HepG2 (cell line): ENCODE measurements around the gene FBXO41. TPM values are rescaled to one million over a fixed set of nuclear protein-coding genes. Genes with fewer than 3 reads are reported as not detected.

Source experiments
- EP300 ChIP-seq, 3 experiments: sonication (generic) in 1 of 3; formaldehyde crosslinking in 1 of 3; IDR thresholded peaks; 2 replicates each; pipeline versions ENCODE4 v1.5.1 to v1.6.1; 2011 to 2020; ENCODE audit warnings: low read depth in 2 of 3, low read length in 2 of 3, borderline replicate concordance in 1 of 3, improper control_type of control experiment in 1 of 3, mild to moderate bottlenecking in 1 of 3, missing genetic modification reagents in 1 of 3, moderate library complexity in 1 of 3
- GMEB2 ChIP-seq: IDR thresholded peaks from 2 replicates; pipeline ENCODE4 v1.6.1; 2016; ENCODE audit warnings: missing biosample characterization, missing genetic modification reagents, low read depth
- NFAT5 ChIP-seq: sonication (generic); formaldehyde crosslinking; IDR thresholded peaks from 2 replicates; pipeline ENCODE4 v1.4.0; 2020; ENCODE audit warnings: missing genetic modification reagents
- PRDM4 ChIP-seq: sonication (generic); formaldehyde crosslinking; IDR thresholded peaks from 2 replicates; pipeline ENCODE4 v1.9.0; 2021; ENCODE audit warnings: missing genetic modification reagents, borderline replicate concordance
- PTBP1 ChIP-seq: fragments of 200-400 bp; formaldehyde crosslinking; IDR thresholded peaks from 2 replicates; pipeline ENCODE4 v1.6.1; 2018; ENCODE audit warnings: low read length, low read depth; ENCODE audit not compliant: poor library complexity, severe bottlenecking
- ZBTB33 ChIP-seq: sonication (generic); formaldehyde crosslinking; IDR thresholded peaks from 2 replicates; pipeline ENCODE4 v1.4.0; 2020; ENCODE audit warnings: missing genetic modification reagents
- ZNF746 ChIP-seq: sonication (generic); formaldehyde crosslinking; IDR thresholded peaks from 2 replicates; pipeline ENCODE4 v1.8.0; 2022; ENCODE audit warnings: mild to moderate bottlenecking, missing genetic modification reagents
- ZNF773 ChIP-seq: sonication (generic); formaldehyde crosslinking; IDR thresholded peaks from 2 replicates; pipeline ENCODE4 v1.4.0; 2020; ENCODE audit warnings: missing genetic modification reagents, borderline replicate concordance
- polyA plus RNA-seq, 8 experiments: library from polyadenylated mRNA; depleted of rRNA in 3 of 8; stranded (reverse) in 7 of 8; unstranded in 1 of 8; fragments of >200 nt; fragmentation: Illumina TruSeq in 4 of 8; extraction: Trizol in 4 of 8; gene quantifications; 2 replicates each; pipeline versions ENCODE4 v1.2.1 to v1.2.3, GENCODE V29; 2011 to 2016; ENCODE audit warnings: low read depth in 4 of 8, missing spikeins in 1 of 8, mixed read lengths in 1 of 8; ENCODE audit not compliant: insufficient read depth in 1 of 8
- total RNA-seq, 5 experiments: library from RNA; depleted of rRNA; stranded (reverse); fragments of >200 nt; fragmentation: Illumina TruSeq; extraction: Trizol; gene quantifications; 2 replicates each; pipeline ENCODE4 v1.2.3, GENCODE V29; 2016; ENCODE audit warnings: low read depth in 1 of 5
- TF ChIP-seq, protein P1 (sequence below): sonication (generic); formaldehyde crosslinking; IDR thresholded peaks from 2 replicates; pipeline ENCODE4 v1.4.0; 2020; ENCODE audit warnings: missing genetic modification reagents, borderline replicate concordance
- TF ChIP-seq, protein P2 (sequence below): sonication (generic); formaldehyde crosslinking; IDR thresholded peaks from 2 replicates; pipeline ENCODE4 v1.8.1; 2023; ENCODE audit warnings: mild to moderate bottlenecking, missing genetic modification reagents

Gene FBXO41
- total and polyA plus RNA-seq, 2 of the 13 experiments (the other 11 are each of a cell fraction or from before 2014, with no cell fraction given), result 4.2 to 10.3 TPM

GRCh38 chr2:73291093-73291460 lies 6.8 kb upstream of the FBXO41 start (continued):
- TF ChIP-seq, protein P1, sequence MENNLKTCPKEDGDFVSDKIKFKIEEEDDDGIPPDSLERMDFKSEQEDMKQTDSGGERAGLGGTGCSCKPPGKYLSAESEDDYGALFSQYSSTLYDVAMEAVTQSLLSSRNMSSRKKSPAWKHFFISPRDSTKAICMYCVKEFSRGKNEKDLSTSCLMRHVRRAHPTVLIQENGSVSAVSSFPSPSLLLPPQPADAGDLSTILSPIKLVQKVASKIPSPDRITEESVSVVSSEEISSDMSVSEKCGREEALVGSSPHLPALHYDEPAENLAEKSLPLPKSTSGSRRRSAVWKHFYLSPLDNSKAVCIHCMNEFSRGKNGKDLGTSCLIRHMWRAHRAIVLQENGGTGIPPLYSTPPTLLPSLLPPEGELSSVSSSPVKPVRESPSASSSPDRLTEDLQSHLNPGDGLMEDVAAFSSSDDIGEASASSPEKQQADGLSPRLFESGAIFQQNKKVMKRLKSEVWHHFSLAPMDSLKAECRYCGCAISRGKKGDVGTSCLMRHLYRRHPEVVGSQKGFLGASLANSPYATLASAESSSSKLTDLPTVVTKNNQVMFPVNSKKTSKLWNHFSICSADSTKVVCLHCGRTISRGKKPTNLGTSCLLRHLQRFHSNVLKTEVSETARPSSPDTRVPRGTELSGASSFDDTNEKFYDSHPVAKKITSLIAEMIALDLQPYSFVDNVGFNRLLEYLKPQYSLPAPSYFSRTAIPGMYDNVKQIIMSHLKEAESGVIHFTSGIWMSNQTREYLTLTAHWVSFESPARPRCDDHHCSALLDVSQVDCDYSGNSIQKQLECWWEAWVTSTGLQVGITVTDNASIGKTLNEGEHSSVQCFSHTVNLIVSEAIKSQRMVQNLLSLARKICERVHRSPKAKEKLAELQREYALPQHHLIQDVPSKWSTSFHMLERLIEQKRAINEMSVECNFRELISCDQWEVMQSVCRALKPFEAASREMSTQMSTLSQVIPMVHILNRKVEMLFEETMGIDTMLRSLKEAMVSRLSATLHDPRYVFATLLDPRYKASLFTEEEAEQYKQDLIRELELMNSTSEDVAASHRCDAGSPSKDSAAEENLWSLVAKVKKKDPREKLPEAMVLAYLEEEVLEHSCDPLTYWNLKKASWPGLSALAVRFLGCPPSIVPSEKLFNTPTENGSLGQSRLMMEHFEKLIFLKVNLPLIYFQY (CRISPR knock-in tag), result peak; percentile 78; the same call in 1 of the 2 replicates
- TF ChIP-seq, protein P2, sequence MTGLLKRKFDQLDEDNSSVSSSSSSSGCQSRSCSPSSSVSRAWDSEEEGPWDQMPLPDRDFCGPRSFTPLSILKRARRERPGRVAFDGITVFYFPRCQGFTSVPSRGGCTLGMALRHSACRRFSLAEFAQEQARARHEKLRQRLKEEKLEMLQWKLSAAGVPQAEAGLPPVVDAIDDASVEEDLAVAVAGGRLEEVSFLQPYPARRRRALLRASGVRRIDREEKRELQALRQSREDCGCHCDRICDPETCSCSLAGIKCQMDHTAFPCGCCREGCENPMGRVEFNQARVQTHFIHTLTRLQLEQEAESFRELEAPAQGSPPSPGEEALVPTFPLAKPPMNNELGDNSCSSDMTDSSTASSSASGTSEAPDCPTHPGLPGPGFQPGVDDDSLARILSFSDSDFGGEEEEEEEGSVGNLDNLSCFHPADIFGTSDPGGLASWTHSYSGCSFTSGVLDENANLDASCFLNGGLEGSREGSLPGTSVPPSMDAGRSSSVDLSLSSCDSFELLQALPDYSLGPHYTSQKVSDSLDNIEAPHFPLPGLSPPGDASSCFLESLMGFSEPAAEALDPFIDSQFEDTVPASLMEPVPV (CRISPR knock-in tag), result no peak
- TF ChIP-seq ZNF773, result 0 out of 2 replicates have a peak, but pooled peaks have one; percentile 84
- TF ChIP-seq ZBTB33 (CRISPR knock-in tag), result peak; percentile 42; the same call in 1 of the 2 replicates
- TF ChIP-seq EP300 (IDR thresholded peaks at IDR 0.05; ENCODE audit: low read depth in 2 of 2, low read length in 2 of 2), result no peak
- no peak for TF ChIP-seq EP300 (CRISPR knock-in tag; IDR thresholded peaks at IDR 0.05; ENCODE audit: borderline replicate concordance)
- no peak for TF ChIP-seq GMEB2 (CRISPR knock-in tag)
- peak; percentile 90 for TF ChIP-seq NFAT5 (CRISPR knock-in tag)
- TF ChIP-seq PRDM4 (CRISPR knock-in tag), result 0 out of 2 replicates have a peak, but pooled peaks have one; percentile 36
- TF ChIP-seq ZNF746 (CRISPR knock-in tag), result 0 out of 2 replicates have a peak, but pooled peaks have one; percentile 30
- TF ChIP-seq PTBP1, result no peak
